H1 (cell line): ENCODE results near the gene YARS2. TPM values are rescaled to one million over a fixed set of nuclear protein-coding genes. Genes with fewer than 3 reads are reported as not detected.

Source experiments
- CTCF ChIA-PET: fragments of 300-600 bp; sonication (Branson Sonifier 250); formaldehyde crosslinking; loops from one replicate; lab custom pipeline; 2021; ENCODE audit not compliant: partially characterized antibody; lab: Charles Lee
- POLR2A ChIA-PET: fragments of 300-600 bp; sonication (Branson Sonifier 250); formaldehyde crosslinking; loops from one replicate; lab custom pipeline; 2021; ENCODE audit warnings: inconsistent platforms; ENCODE audit not compliant: partially characterized antibody; lab: Charles Lee
- DNase-seq, 2 experiments: peaks; one replicate each; pipeline versions ENCODE4 v3.0.0 to v3.0.0-alpha.2; 2010 to 2022; ENCODE audit warnings: low spot score in 2 of 2, low read depth in 1 of 2, mixed read lengths in 1 of 2
- FAIRE-seq: peaks from 2 replicates; lab custom pipeline; 2011; peaks lifted over from hg19 to GRCh38; lab: Jason Lieb, UNC
- H2AFZ ChIP-seq: 2 replicates; pipeline ENCODE4 v1.8.1; 2012; ENCODE audit warnings: low read length, inconsistent platforms
- H2AK5ac ChIP-seq: 2 replicates; pipeline ENCODE4 v1.6.1; 2013; ENCODE audit warnings: low read depth, low read length
- H2BK120ac ChIP-seq: replicated peaks from 2 replicates; pipeline ENCODE3; 2013; ENCODE audit warnings: low read depth, low read length, inconsistent platforms
- H2BK12ac ChIP-seq: 2 replicates; pipeline ENCODE4 v1.6.1; 2013; ENCODE audit warnings: low read depth, low read length
- H2BK15ac ChIP-seq: 2 replicates; pipeline ENCODE4 v1.6.1; 2013; ENCODE audit warnings: low read length
- H2BK20ac ChIP-seq: 2 replicates; pipeline ENCODE4 v1.6.1; 2013; ENCODE audit warnings: low read length
- H2BK5ac ChIP-seq: 2 replicates; pipeline ENCODE4 v1.6.1; 2013; ENCODE audit warnings: low read depth, low read length
- H3K14ac ChIP-seq: 2 replicates; pipeline ENCODE4 v1.6.1; 2013; ENCODE audit warnings: inconsistent platforms; ENCODE audit not compliant: insufficient read length
- H3K18ac ChIP-seq: 2 replicates; pipeline ENCODE4 v1.6.1; 2013; ENCODE audit warnings: low read length; ENCODE audit errors: extremely low read depth
- H3K23ac ChIP-seq: 2 replicates; pipeline ENCODE4 v1.6.1; 2013; ENCODE audit warnings: inconsistent platforms; ENCODE audit not compliant: insufficient read length
- H3K23me2 ChIP-seq: 2 replicates; pipeline ENCODE4 v1.6.1; 2013; ENCODE audit warnings: low read depth, low read length
- H3K27ac ChIP-seq: 2 replicates; pipeline ENCODE4 v1.6.1; 2011; ENCODE audit warnings: low read depth, low read length, inconsistent platforms
- H3K27me3 ChIP-seq, 4 experiments: replicated peaks in 1 of 4; 1 replicate in 1 of 4; 2 replicates in 3 of 4; pipeline versions ENCODE4 v1.6.1 to v1.8.1; 2011 to 2013; ENCODE audit warnings: low read length in 3 of 4, mild to moderate bottlenecking in 3 of 4, inconsistent platforms in 2 of 4, mixed read lengths in 2 of 4, moderate library complexity in 1 of 4; ENCODE audit not compliant: control insufficient read depth in 3 of 4, insufficient read depth in 3 of 4; ENCODE audit errors: extremely low read depth in 1 of 4
- H3K36me3 ChIP-seq, 4 experiments: 2 replicates each; pipeline versions ENCODE4 v1.6.1 to v1.8.1; 2011 to 2013; ENCODE audit warnings: mild to moderate bottlenecking in 4 of 4, low read length in 3 of 4, moderate library complexity in 2 of 4, control low read depth in 1 of 4, inconsistent platforms in 1 of 4; ENCODE audit not compliant: insufficient read depth in 4 of 4, control insufficient read depth in 2 of 4
- H3K4ac ChIP-seq: replicated peaks from 2 replicates; pipeline ENCODE3; 2013; ENCODE audit warnings: low read length, low read depth, mixed read lengths, inconsistent platforms; ENCODE audit not compliant: insufficient read length
- H3K4me1 ChIP-seq, 4 experiments: replicated peaks in 1 of 4; 1 replicate in 1 of 4; 2 replicates in 3 of 4; pipeline versions ENCODE4 v1.6.1 to v1.8.1; 2011 to 2013; ENCODE audit warnings: low read length in 3 of 4, inconsistent platforms in 2 of 4, mixed read lengths in 1 of 4; ENCODE audit not compliant: insufficient read depth in 4 of 4, control insufficient read depth in 3 of 4
- H3K4me2 ChIP-seq, 2 experiments: 2 replicates each; pipeline versions ENCODE4 v1.6.1 to v1.8.1; 2011 to 2013; ENCODE audit warnings: low read depth in 2 of 2, low read length in 2 of 2, control low read depth in 1 of 2, inconsistent platforms in 1 of 2, mild to moderate bottlenecking in 1 of 2; ENCODE audit not compliant: insufficient read depth in 1 of 2
- H3K4me3 ChIP-seq, 4 experiments: fragments of 200-600, 300-600 bp in 1 of 4; sonication (generic), shearing (Covaris generic), sonication (Bioruptor Twin) in 1 of 4; 2 replicates each; pipeline versions ENCODE4 v1.5.1 to v1.8.1; 2011 to 2016; ENCODE audit warnings: low read length in 4 of 4, low read depth in 3 of 4, control low read depth in 2 of 4, inconsistent platforms in 2 of 4, mild to moderate bottlenecking in 2 of 4, mixed read lengths in 1 of 4, moderate library complexity in 1 of 4; ENCODE audit not compliant: insufficient read depth in 2 of 4; ENCODE audit errors: extremely low read depth in 1 of 4
- H3K56ac ChIP-seq: replicated peaks from 2 replicates; pipeline ENCODE3; 2013; ENCODE audit warnings: low read depth, mild to moderate bottlenecking, mixed read lengths, low read length, inconsistent platforms; ENCODE audit not compliant: insufficient read length
- H3K79me1 ChIP-seq: 2 replicates; pipeline ENCODE4 v1.6.1; 2013; ENCODE audit warnings: low read depth, low read length, control low read depth
- H3K79me2 ChIP-seq, 2 experiments: 2 replicates each; pipeline versions ENCODE4 v1.6.1 to v1.8.1; 2012 to 2013; ENCODE audit warnings: low read length in 2 of 2, mild to moderate bottlenecking in 2 of 2, inconsistent platforms in 1 of 2; ENCODE audit not compliant: insufficient read depth in 2 of 2, control insufficient read depth in 1 of 2
- H3K9ac ChIP-seq, 4 experiments: replicated peaks in 1 of 4; 1 replicate in 1 of 4; 2 replicates in 3 of 4; pipeline versions ENCODE4 v1.6.1 to v1.8.1; 2011 to 2013; ENCODE audit warnings: low read depth in 3 of 4, low read length in 3 of 4, control low read depth in 2 of 4, mild to moderate bottlenecking in 2 of 4, moderate library complexity in 2 of 4, inconsistent platforms in 1 of 4; ENCODE audit errors: extremely low read depth in 1 of 4
- H3K9me3 ChIP-seq, 2 experiments: 2 replicates each; pipeline versions ENCODE4 v1.6.1 to v1.8.1; 2012 to 2013; ENCODE audit warnings: mild to moderate bottlenecking in 2 of 2, moderate library complexity in 2 of 2, control low read depth in 1 of 2, inconsistent platforms in 1 of 2, low read depth in 1 of 2, low read length in 1 of 2, mixed read lengths in 1 of 2; ENCODE audit not compliant: insufficient read depth in 2 of 2
- H4K20me1 ChIP-seq, 2 experiments: replicated peaks in 1 of 2; 2 replicates each; pipeline versions ENCODE3 to v1.8.1; 2011 to 2013; ENCODE audit warnings: inconsistent platforms in 2 of 2, low read length in 2 of 2, mild to moderate bottlenecking in 1 of 2; ENCODE audit not compliant: insufficient read depth in 2 of 2, control insufficient read depth in 1 of 2
- H4K5ac ChIP-seq: 2 replicates; pipeline ENCODE4 v1.6.1; 2013; ENCODE audit warnings: low read length, low read depth, mixed read lengths, inconsistent platforms; ENCODE audit not compliant: insufficient read length
- H4K8ac ChIP-seq: 2 replicates; pipeline ENCODE4 v1.8.0; 2013; ENCODE audit warnings: mild to moderate bottlenecking, moderate library complexity, low read length, inconsistent platforms; ENCODE audit not compliant: insufficient read depth; ENCODE audit errors: extremely low read depth
- H4K91ac ChIP-seq: replicated peaks from 2 replicates; pipeline ENCODE3; 2013; ENCODE audit warnings: low read length, mixed read lengths, inconsistent platforms; ENCODE audit not compliant: insufficient read length
- CBX8 ChIP-seq: fragments of 300-800, 300-1000 bp; sonication (generic); IDR thresholded peaks from 2 replicates; pipeline ENCODE4 v1.7.1; 2016; ENCODE audit warnings: low read depth, low read length, borderline replicate concordance
- EP300 ChIP-seq, 2 experiments: IDR thresholded peaks; 1 replicate in 1 of 2; 2 replicates in 1 of 2; pipeline ENCODE4 v1.6.1; 2011 to 2012; ENCODE audit warnings: low read depth in 2 of 2, low read length in 2 of 2, mild to moderate bottlenecking in 2 of 2, borderline replicate concordance in 1 of 2, inconsistent platforms in 1 of 2, moderate library complexity in 1 of 2
- NRF1 ChIP-seq: IDR thresholded peaks from 2 replicates; pipeline ENCODE4 v1.6.1; 2011; ENCODE audit warnings: mild to moderate bottlenecking, low read depth, low read length, improper control_type of control experiment
- RAD21 ChIP-seq, 2 experiments: IDR thresholded peaks in 1 of 2; conservative IDR thresholded peaks in 1 of 2; 2 replicates each; pipeline ENCODE4 v1.6.1; 2011; ENCODE audit warnings: low read depth in 2 of 2, low read length in 2 of 2, improper control_type of control experiment in 1 of 2, inconsistent platforms in 1 of 2, mild to moderate bottlenecking in 1 of 2, moderate library complexity in 1 of 2
- SIN3A ChIP-seq, 2 experiments: IDR thresholded peaks in 1 of 2; conservative IDR thresholded peaks in 1 of 2; 2 replicates each; pipeline ENCODE4 v1.6.1; 2011 to 2012; ENCODE audit warnings: low read length in 2 of 2, improper control_type of control experiment in 1 of 2, low read depth in 1 of 2, mild to moderate bottlenecking in 1 of 2
- SIX5 ChIP-seq: IDR thresholded peaks from 2 replicates; pipeline ENCODE4 v1.6.1; 2011; ENCODE audit warnings: mild to moderate bottlenecking, low read depth, low read length
- WGBS, 2 experiments: shearing (Covaris generic) in 1 of 2; methylation state at CpG; one replicate each; pipeline versions ENCODE4 v1.1.6 to v1.1.7; 2013 to 2015; ENCODE audit warnings: low lambda C conversion rate in 2 of 2, mixed read lengths in 2 of 2, inconsistent platforms in 1 of 2, low coverage in 1 of 2, missing lambda C conversion rate in 1 of 2; ENCODE audit not compliant: insufficient replicate concordance in 2 of 2, insufficient coverage in 1 of 2, insufficient read length in 1 of 2; ENCODE audit errors: extremely low coverage in 1 of 2, missing lambda C conversion rate in 1 of 2; 5-methylcytosine and 5-hydroxymethylcytosine counted together
- polyA plus RNA-seq, 7 experiments: library from polyadenylated mRNA; depleted of rRNA in 3 of 7; stranded (reverse) in 5 of 7; unstranded in 2 of 7; fragments of >200 nt in 5 of 7; fragments of 200-250 nt in 2 of 7; gene quantifications; 1 replicate in 5 of 7; 2 replicates in 1 of 7; 4 replicates in 1 of 7; pipeline versions ENCODE4 v1.2.1 to v1.2.3, GENCODE V29; 2011 to 2013; ENCODE audit warnings: missing spikeins in 2 of 7, mixed read lengths in 2 of 7
- total RNA-seq: library from RNA; stranded (reverse); fragmentation: NEBNext Ultra II Directional; extraction: Animal tissue kit (Norgen Biotek cat#: 25700); gene quantifications from 2 replicates; pipeline ENCODE4 v1.2.1, GENCODE V29; 2021

The YARS2 gene
- total and polyA plus RNA-seq, 2 of the 8 experiments (the other 6 are each of a cell fraction or from before 2014, with no cell fraction given), result 29.9 to 41.4 TPM

GRCh38 chr12:32801269-32801980 is 45.7 kb upstream of the YARS2 start:
- no peaks in the 10 kb centered on the region for H3K9me3 ChIP-seq
- FAIRE-seq (no peak), DNase-seq (no peak)
- H3K14ac ChIP-seq, result no peak overlapping the region
- no peak overlapping the region for H3K4ac ChIP-seq
- no peak overlapping the region for H3K4me3 ChIP-seq
- no peaks in the 10 kb centered on the region for H3K79me1 ChIP-seq
- ChIA-PET CTCF (no interaction called here), POLR2A (no interaction called here)
- H2AK5ac ChIP-seq, result no peak overlapping the region
- peaks cover 0 to 8% (median 0%) of the 10 kb centered on the region in 4 experiments; a peak in 5 of 8 replicates for H3K36me3 ChIP-seq
- no peak overlapping the region for H4K91ac ChIP-seq
- no peak overlapping the region for H2BK12ac ChIP-seq
- H2BK15ac ChIP-seq, result no peak overlapping the region
- TF ChIP-seq NRF1 (no peak), EP300 (IDR thresholded peaks at IDR 0.05; ENCODE audit: borderline replicate concordance in 1 of 2, low read depth in 2 of 2, low read length in 2 of 2) (no peak), SIX5 (no peak), RAD21 (IDR thresholded peaks at IDR 0.05 in 1 of 2, conservative IDR thresholded peaks at IDR 0.05 in 1 of 2; ENCODE audit: low read depth in 2 of 2, low read length in 2 of 2) (no peak), CBX8 (no peak), SIN3A (conservative IDR thresholded peaks at IDR 0.05 in 1 of 2, IDR thresholded peaks at IDR 0.05 in 1 of 2; ENCODE audit: low read depth in 1 of 2, low read length in 2 of 2) (no peak)
- no peak overlapping the region for H3K9ac ChIP-seq
- 94% methylated on average over 5 of the region's 5 CpGs; no CpG with 5 or more reads in 1 of the 2 experiments for WGBS, 2 experiments
- H3K23me2 ChIP-seq, result no peaks in the 10 kb centered on the region; the same call in 1 of the 2 replicates
- H3K56ac ChIP-seq, result no peak overlapping the region
- H3K18ac ChIP-seq, result no peak overlapping the region
- no peak overlapping the region for H4K8ac ChIP-seq
- H3K27me3 ChIP-seq, result no peaks in the 10 kb centered on the region
- H2AFZ ChIP-seq, result no peak overlapping the region
- H3K27ac ChIP-seq, result no peak overlapping the region
- H2BK5ac ChIP-seq, result no peak overlapping the region
- no peaks in the 10 kb centered on the region for H4K20me1 ChIP-seq
- no peak overlapping the region for H4K5ac ChIP-seq
- no peaks in the 10 kb centered on the region for H3K79me2 ChIP-seq
- no peak overlapping the region for H2BK120ac ChIP-seq
- no peak overlapping the region for H3K23ac ChIP-seq
- H3K4me1 ChIP-seq, result no peaks in the 10 kb centered on the region
- H2BK20ac ChIP-seq, result no peak overlapping the region
- H3K4me2 ChIP-seq, result no peak overlapping the region
